ENCODE results near the gene METTL1. TPM values are rescaled to one million over a fixed set of nuclear protein-coding genes. Genes with fewer than 3 reads are reported as not detected.

Gene METTL1
- total RNA-seq, 1 donor, result 5.2 TPM

- no peak for DNase-seq (ENCODE audit: low read depth)
- H3K4me3 ChIP-seq (ENCODE audit: low read depth, low read length), result no peak overlapping the region
- TF ChIP-seq CTCF (IDR thresholded peaks at IDR 0.05; ENCODE audit: insufficient read depth, low read depth, low read length), result no peak
Observed at GRCh38 chr12:57736741-57737466, 35.0 kb downstream of the METTL1 start.

GRCh38 chr12:57735952-57736740, 35.8 kb downstream of the METTL1 start:
- TF ChIP-seq CTCF (IDR thresholded peaks at IDR 0.05; ENCODE audit: insufficient read depth, low read depth, low read length), result peak; percentile 46
- peak; percentile 37 for DNase-seq (ENCODE audit: low read depth)
- peak overlapping the region; percentile 3 for H3K4me3 ChIP-seq (ENCODE audit: low read depth, low read length)

GRCh38 chr12:57735198-57735855, 36.6 kb downstream of the METTL1 start:
- no peak for TF ChIP-seq CTCF (IDR thresholded peaks at IDR 0.05; ENCODE audit: insufficient read depth, low read depth, low read length)
- no peak for DNase-seq (ENCODE audit: low read depth)

GRCh38 chr12:57734591-57734990, 37.3 kb downstream of the METTL1 start:
- TF ChIP-seq CTCF (IDR thresholded peaks at IDR 0.05; ENCODE audit: insufficient read depth, low read depth, low read length), result no peak
- no peak overlapping the region for H3K4me3 ChIP-seq (ENCODE audit: low read depth, low read length)
- DNase-seq (ENCODE audit: low read depth), result no peak

More at GRCh38 chr12:57735198-57735855, 36.6 kb downstream of the METTL1 start:
- no peak overlapping the region for H3K4me3 ChIP-seq (ENCODE audit: low read depth, low read length)

- TF ChIP-seq CTCF (IDR thresholded peaks at IDR 0.05; ENCODE audit: insufficient read depth, low read depth, low read length), result no peak
- no peak for DNase-seq (ENCODE audit: low read depth)
- H3K4me3 ChIP-seq (ENCODE audit: low read depth, low read length), result no peak overlapping the region
Observed at GRCh38 chr12:57733928-57734327, 38.0 kb downstream of the METTL1 start.

- DNase-seq (ENCODE audit: low read depth), result no peak
- no peak for TF ChIP-seq CTCF (IDR thresholded peaks at IDR 0.05; ENCODE audit: insufficient read depth, low read depth, low read length)
- no peak overlapping the region for H3K4me3 ChIP-seq (ENCODE audit: low read depth, low read length)
Observed at GRCh38 chr12:57732726-57733593, 38.9 kb downstream of the METTL1 start.

Data from fibroblast of villous mesenchyme (primary cell).